ENCODE measurements around the gene LRP11. TPM values are rescaled to one million over a fixed set of nuclear protein-coding genes. Genes with fewer than 3 reads are reported as not detected.
A peak's percentile ranks its signal among the peaks of the same experiment; 100 is the strongest.

The LRP11 gene
- total and polyA plus RNA-seq, 2 of the 13 experiments (the other 11 are each of a cell fraction or from before 2014, with no cell fraction given) = 32.4 to 48.9 TPM

DNA sequence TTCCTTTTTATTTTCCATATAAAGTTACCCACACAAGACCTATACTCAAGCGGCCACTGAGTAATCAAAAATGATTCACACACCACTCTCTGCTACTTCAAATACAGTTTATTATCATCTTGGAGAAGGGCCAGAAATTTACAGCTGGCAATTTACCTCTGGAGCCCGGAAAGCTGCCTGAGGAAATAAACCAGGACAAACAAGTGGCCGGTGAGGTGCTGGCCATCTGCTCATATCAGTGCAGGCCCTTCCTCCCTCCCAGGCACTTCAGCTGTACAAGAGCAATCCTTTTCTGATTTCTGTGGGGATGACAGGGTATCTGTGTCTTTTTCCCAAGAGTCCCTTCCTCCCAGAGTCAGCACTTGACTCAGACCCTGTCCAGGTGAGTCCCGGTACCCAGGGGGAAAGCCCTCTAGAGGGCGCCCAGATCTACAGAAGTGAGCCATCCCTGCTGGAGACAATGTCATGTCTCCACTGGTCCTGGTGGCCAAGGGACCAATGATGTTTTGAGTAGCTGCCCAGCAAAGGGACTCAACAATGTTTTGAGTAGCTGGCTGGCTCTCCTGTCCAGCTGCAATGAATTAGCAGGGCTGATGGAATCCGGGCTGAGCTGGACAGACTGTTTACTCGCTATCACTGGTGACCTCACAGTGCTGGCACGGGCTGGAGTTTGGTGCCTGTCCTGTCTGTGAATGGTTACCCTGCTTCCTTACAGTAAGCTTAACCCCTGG, 23.6 kb downstream of the LRP11 start (continued):
- TF ChIP-seq SRF (IDR thresholded peaks at IDR 0.05; ENCODE audit: low read depth, low read length) = no peak
- no peak for TF ChIP-seq MAX (IDR thresholded peaks at IDR 0.05)
- TF ChIP-seq ZFX (CRISPR knock-in tag; IDR thresholded peaks at IDR 0.05; ENCODE audit: low read depth) = peak; percentile 15; the same call in 1 of the 2 replicates
- TF ChIP-seq KDM1A (CRISPR knock-in tag; IDR thresholded peaks at IDR 0.05) = no peak
- TF ChIP-seq ZNF276 (CRISPR knock-in tag; IDR thresholded peaks at IDR 0.05; ENCODE audit: low read depth) = no peak
- no peak for TF ChIP-seq ZNF354B (CRISPR knock-in tag; IDR thresholded peaks at IDR 0.05)
- TF ChIP-seq ZNF232 (CRISPR knock-in tag; IDR thresholded peaks at IDR 0.05; ENCODE audit: borderline replicate concordance) = no peak
- TF ChIP-seq MYC (CRISPR knock-in tag; IDR thresholded peaks at IDR 0.05; ENCODE audit: borderline replicate concordance) = no peak
- TF ChIP-seq ZNF496 (CRISPR knock-in tag; IDR thresholded peaks at IDR 0.05; ENCODE audit: insufficient replicate concordance) = no peak
- TF ChIP-seq SCMH1 (CRISPR knock-in tag; IDR thresholded peaks at IDR 0.05; ENCODE audit: borderline replicate concordance) = no peak
- no peak for TF ChIP-seq ZNF383 (CRISPR knock-in tag; IDR thresholded peaks at IDR 0.05; ENCODE audit: borderline replicate concordance)
- TF ChIP-seq, protein P1, sequence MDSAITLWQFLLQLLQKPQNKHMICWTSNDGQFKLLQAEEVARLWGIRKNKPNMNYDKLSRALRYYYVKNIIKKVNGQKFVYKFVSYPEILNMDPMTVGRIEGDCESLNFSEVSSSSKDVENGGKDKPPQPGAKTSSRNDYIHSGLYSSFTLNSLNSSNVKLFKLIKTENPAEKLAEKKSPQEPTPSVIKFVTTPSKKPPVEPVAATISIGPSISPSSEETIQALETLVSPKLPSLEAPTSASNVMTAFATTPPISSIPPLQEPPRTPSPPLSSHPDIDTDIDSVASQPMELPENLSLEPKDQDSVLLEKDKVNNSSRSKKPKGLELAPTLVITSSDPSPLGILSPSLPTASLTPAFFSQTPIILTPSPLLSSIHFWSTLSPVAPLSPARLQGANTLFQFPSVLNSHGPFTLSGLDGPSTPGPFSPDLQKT (CRISPR knock-in tag; IDR thresholded peaks at IDR 0.05; ENCODE audit: borderline replicate concordance) = no peak
- no peak for TF ChIP-seq ZNF282 (IDR thresholded peaks at IDR 0.05; ENCODE audit: partially characterized antibody)
- TF ChIP-seq ZNF251 (CRISPR knock-in tag; IDR thresholded peaks at IDR 0.05) = peak; percentile 67; the same call in 1 of the 2 replicates
- TF ChIP-seq ZNF883 (CRISPR knock-in tag; IDR thresholded peaks at IDR 0.05; ENCODE audit: not compliant biosample characterization) = no peak
- no peak for TF ChIP-seq NCOA1 (CRISPR knock-in tag; IDR thresholded peaks at IDR 0.05)
- TF ChIP-seq KAT7 (CRISPR knock-in tag; IDR thresholded peaks at IDR 0.05; ENCODE audit: borderline replicate concordance) = no peak
- no peak for TF ChIP-seq SP5 (CRISPR knock-in tag; IDR thresholded peaks at IDR 0.05; ENCODE audit: borderline replicate concordance, low read depth)
- TF ChIP-seq ZNF136 (CRISPR knock-in tag; IDR thresholded peaks at IDR 0.05; ENCODE audit: low read depth) = no peak
- TF ChIP-seq ZNF121 (CRISPR knock-in tag; IDR thresholded peaks at IDR 0.05) = no peak
- TF ChIP-seq, protein P2, sequence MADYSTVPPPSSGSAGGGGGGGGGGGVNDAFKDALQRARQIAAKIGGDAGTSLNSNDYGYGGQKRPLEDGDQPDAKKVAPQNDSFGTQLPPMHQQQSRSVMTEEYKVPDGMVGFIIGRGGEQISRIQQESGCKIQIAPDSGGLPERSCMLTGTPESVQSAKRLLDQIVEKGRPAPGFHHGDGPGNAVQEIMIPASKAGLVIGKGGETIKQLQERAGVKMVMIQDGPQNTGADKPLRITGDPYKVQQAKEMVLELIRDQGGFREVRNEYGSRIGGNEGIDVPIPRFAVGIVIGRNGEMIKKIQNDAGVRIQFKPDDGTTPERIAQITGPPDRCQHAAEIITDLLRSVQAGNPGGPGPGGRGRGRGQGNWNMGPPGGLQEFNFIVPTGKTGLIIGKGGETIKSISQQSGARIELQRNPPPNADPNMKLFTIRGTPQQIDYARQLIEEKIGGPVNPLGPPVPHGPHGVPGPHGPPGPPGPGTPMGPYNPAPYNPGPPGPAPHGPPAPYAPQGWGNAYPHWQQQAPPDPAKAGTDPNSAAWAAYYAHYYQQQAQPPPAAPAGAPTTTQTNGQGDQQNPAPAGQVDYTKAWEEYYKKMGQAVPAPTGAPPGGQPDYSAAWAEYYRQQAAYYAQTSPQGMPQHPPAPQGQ (CRISPR knock-in tag; IDR thresholded peaks at IDR 0.05; ENCODE audit: borderline replicate concordance) = no peak
